SK-N-MC (cell line): ENCODE data around the gene KCNQ1OT1.

Source experiments
- EZH2 ChIP-seq: fragments of 200-600 bp; sonication (generic); IDR thresholded peaks from one replicate; pipeline ENCODE4 v1.6.1; 2017; ENCODE audit warnings: antibody characterized with exemption
- FOXP2 ChIP-seq: optimal IDR thresholded peaks from 2 replicates; pipeline ENCODE3; 2011; ENCODE audit warnings: mild to moderate bottlenecking, moderate library complexity; ENCODE audit not compliant: insufficient read depth; ENCODE audit errors: extremely low read length, control extremely low read depth
- POLR2AphosphoS5 ChIP-seq: IDR thresholded peaks from 2 replicates; pipeline ENCODE4 v1.6.1; 2012; ENCODE audit warnings: mild to moderate bottlenecking, low read depth, low read length, borderline replicate concordance

DNA sequence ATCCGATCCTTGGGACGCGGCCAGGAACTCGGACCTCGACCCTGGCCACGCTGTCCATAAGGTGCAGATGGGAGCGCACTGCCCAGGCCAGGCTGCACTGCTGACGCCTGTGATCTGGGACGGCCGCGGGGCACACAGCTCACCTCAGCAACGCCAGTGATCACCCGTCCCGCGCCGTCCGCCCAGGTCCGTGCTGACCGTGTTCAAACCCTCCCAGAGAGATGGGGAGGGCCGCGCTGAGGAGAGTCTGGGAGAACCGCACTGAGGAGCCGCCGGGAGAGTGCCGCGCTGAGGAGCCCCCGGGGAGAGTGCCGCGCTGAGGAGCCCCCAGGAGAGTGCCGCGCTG, 636 bp downstream of the KCNQ1OT1 start:
- TF ChIP-seq EZH2 (no peak), POLR2AphosphoS5 (no peak), FOXP2 (no peak)
